ENCODE measurements around the gene GPR135.

The GPR135 gene, protein sequence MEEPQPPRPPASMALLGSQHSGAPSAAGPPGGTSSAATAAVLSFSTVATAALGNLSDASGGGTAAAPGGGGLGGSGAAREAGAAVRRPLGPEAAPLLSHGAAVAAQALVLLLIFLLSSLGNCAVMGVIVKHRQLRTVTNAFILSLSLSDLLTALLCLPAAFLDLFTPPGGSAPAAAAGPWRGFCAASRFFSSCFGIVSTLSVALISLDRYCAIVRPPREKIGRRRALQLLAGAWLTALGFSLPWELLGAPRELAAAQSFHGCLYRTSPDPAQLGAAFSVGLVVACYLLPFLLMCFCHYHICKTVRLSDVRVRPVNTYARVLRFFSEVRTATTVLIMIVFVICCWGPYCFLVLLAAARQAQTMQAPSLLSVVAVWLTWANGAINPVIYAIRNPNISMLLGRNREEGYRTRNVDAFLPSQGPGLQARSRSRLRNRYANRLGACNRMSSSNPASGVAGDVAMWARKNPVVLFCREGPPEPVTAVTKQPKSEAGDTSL

DNA sequence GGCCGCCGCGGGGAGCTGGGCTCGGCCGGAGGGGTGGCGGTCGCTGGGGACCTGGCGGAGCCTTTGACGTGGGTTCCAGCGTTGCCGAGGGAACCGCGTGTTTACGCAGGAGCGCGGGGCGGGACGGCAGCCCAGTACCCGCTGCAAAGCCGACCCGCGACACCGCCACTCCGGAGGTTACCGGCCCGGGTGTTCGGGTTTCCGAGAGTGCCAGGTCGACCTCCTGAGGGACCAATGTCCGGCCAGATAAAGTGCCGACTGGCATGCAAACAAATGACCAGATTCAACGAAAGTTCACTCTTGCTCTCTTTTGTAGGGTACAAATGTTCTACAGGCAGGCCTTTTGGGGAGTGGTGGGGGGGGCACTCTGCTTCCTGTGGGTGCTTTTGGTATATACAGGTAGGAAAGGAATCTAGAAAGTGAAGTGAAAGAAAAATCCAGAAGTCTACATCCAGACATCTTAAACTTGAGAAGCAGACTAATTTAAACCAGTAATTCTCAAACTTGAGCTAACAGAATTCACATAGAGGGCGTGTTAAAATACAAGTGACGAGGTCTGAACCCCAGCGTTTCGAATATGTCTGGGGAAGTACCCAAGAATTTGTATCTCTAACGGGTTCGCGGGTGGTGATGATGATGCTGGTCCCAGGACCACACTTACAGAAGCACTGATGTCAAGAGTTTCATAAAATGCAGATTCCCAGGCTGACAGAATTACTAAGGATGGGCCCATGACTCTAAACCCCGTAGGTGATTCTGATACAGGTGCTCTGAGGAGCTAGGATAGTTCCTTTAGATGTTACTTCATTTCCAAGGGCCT, at the start of gene GPR135:
TSS of gene GPR135 (minus strand) at position 65 of the 820 bp plus-strand sequence. CDS start 154 bp downstream, outside the sequence.
- DNase-seq (ENCODE audit: low spot score): no peak

DNA sequence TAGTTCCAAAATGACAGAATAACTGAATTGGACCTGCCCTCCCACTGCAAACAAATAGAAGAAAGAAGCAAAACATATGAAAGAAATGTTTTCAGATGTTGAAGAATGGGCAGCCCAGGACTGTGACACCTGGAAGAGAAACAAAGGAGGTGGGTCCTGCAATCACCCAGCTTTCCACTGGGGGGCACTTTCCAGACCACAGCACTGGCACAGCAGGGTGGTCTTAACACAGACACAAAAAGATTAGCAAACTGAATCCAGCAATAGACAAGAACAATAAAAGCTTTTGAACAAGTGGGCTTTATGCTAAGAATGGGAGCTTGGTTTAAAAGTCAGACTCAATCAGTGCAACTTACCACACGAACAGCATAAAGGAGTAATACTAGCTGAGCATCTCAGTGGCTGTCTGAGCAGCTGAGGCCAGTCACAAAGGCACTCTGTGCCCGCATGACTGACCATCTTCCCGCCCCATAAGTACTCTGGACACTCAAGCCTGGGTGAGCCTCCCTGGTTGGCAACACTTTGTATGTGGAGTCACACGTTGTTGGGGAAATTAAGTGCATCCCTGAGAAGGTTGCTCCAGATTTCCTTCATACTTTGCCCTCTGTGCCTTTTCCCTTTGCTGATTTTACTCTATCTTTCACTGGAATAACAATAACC, 46.9 kb upstream of the GPR135 start:
- peak; percentile 73 for DNase-seq (ENCODE audit: low spot score)

DNA sequence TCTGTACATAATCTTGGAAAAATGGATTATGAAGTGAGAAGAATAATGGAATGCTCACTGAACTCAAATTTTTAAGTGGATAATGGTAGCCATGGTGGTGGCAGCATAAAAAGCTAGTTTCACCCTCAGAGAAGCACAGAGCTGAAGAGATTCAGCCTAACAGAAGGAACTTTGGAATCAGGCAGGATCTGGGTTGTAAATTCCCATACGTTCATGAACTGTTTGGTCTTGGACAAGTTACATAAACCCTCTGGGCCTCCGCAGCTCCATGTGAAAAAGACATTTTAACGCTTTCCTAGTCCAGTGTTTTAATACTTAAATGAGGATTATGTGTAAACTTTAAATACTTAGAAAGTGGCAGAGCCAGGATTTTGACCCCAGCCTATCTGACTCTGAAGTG, 45.8 kb upstream of the GPR135 start:
- no peak for DNase-seq (ENCODE audit: low spot score)

DNA sequence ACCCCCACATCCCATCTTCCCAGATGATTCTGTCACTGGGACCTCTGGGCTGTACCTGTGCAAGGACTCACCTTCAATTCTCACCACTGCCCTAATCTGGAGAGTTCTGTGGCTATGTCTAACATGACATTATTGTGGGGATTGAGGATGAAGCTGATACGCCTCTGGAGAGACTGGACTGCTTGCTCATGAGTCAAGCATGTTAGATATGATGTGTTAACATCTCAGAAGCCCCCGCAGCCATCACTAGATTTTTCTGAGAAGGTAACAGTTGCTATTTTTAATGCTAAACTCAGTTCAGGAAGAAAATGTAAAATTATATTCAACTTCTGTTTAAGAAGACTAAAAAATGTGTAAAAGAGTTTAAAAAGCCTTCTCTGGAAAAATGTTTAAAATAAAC, 44.8 kb upstream of the GPR135 start:
- DNase-seq (ENCODE audit: low spot score): no peak

DNA sequence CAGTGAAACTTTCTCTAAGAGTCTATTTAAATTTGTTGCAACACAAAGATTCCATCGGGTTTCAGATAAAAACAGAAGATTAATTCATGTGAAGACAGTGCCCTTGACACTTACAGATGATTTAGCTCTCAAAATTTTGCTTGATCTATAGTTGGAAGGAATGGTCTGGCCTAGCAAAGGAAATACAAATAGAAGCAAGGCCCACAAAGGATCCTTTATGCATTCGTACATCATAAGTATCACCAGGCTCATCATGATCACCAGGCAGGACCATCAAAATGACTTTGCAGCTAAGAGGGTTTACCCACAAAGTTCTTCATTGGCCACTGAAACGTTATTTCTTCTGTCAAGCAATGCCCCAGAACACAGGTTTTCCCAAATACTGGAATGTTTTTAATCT, 43.9 kb upstream of the GPR135 start:
- no peak for DNase-seq (ENCODE audit: low spot score)

DNA sequence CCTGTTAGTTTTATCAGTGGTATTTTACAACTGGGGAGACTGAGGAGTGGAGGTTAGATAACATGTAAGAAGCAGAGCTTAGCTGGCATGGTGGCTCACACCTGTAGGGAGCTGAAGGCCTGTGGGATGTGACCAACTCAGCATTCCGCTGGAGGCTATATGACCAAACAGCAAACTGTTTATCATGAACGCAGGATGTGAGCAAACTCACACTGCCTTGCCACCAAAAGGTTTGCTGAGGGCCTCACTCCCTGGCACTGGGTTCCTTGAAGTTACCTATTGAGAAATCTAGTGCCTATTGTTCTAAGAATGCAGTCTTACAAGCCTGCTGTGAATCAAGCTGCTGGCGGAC, 42.5 kb upstream of the GPR135 start:
- no peak for DNase-seq (ENCODE audit: low spot score)

DNA sequence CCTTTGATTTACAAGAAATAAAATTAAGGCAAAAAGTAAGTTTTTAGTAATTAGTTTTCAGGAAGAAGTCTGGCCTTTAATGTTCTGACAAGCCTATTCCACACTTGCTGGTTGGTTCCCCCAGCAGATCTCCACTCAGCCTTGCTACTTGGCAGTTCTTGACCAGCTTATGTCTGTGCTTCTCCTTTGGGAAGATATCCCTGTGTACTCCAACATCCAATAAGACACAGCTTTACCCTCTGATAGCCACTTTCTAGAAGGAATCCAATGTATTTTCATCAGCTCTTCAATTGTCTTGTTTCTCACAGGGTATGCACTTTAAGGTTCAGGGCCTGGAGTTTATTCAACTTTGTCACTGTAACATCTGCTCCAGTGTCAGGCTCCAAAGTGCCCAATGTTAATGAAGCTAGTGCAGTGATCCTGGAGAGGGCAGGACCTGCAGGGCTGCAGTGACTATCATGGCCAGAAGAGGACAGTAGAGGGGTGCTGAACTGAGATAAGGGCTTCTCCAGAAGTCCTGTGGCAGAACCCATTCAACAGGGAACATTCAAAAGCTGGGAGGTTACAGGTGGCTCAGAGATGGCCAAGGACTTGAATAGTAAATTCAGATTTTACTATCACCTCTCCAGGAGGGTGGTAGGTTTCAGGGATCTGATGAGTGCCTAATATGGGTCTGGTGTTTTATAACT, 42.0 kb upstream of the GPR135 start:
- peak; percentile 79 for DNase-seq (ENCODE audit: low spot score)

DNA sequence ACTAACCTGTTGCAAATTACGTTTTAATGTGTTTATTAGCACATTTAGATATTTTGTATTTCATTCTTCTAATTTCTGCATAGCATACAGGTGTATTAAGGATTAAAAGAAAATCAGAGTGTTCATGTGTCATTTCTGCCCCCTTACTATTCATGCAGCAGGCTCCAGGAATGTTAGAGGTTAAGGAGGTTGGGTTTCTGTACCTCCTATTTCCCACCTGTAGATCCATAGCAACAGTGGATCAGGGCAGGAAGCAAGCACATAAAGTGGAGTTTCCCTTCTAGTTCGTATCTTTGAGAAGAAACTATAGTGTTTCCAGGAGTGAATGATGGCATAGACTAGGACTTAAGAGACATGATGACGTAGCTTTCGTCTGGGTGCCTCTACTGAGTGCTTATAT, 38.1 kb upstream of the GPR135 start:
- DNase-seq (ENCODE audit: low spot score): no peak

DNA sequence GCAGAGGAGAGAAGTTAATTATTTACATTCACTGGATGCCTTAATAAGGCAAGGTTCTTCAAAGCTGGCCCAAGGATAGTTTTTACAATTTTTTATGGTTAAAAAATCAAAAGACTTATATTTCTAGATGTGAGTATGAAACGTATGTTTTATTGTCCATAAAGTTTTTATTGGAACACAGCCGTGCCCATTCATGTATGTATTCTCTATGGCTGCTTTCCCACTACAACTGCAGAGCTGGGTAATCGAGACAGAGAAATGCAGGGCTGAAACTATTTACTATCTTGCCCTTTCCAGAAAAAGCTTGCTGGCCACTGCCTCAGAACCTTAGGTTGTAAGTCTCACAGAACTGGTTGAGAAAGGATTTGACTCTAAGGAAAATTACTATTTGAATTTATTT, 35.6 kb upstream of the GPR135 start:
- DNase-seq (ENCODE audit: low spot score): no peak

DNA sequence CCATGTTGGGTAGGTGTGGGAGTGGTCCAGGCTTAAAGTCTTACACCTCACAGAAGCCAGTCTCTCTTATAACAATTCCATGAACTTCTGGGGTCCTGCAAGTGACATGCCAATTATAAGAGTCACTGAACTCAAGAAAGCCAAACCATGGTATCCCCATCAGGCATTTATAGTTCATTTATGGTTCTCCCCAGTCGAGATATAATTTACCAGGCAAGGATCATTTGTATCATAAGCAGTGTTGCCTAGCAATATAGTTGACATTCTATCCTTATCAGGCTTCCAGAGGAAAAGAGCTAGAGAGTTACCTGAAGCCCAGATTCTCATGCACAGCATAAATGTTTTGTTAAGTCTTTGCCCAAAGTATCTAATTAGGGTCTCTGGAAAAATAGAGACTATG, 27.2 kb upstream of the GPR135 start:
- DNase-seq (ENCODE audit: low spot score): no peak

DNA sequence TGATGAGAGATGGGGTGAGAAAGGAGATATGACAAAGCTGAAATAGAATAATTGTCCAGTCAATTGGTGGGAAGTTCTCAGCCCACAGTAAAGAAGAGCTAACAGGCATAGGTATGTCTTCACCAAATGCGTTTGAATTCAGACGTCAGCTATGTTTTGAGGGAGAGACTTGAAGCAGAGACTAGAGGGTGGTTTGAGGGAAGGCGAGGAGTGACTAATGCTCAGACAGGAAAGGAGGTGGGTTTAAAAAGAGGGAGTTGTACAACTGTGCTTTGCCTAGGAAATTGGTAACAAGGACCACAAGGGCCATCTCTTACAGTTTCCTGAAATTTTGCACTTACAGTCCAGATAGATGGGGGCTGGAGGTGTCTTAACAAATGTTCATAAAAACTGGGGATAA, 25.6 kb upstream of the GPR135 start:
- no peak for DNase-seq (ENCODE audit: low spot score)

DNA sequence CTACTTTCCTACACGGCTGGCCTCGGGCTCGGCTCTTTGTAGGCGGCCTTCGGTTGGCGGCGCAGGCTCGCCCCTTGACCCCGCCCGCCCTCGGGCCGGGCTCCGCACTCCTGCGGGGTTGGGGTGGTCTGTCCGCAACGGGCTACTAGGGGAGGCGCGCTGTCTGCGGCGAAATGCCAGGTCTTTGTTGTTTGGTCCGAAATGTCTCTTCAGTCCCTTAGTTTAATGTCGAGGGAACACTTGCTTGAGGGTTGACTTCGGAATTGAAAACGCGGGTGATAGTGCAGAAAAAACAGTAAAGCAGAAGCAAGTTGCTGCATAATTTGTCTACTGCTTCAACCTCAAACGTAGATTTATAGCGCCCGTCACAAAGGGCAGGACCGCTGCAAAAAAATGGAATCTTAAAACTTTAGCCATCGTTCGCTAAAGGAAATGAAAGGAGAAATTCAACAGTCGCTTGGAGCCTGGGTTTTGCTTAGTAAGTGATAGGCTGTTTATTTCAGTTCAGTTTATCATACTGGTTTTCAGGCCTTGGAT, 19.5 kb upstream of the GPR135 start:
- no peak for DNase-seq (ENCODE audit: low spot score)

DNA sequence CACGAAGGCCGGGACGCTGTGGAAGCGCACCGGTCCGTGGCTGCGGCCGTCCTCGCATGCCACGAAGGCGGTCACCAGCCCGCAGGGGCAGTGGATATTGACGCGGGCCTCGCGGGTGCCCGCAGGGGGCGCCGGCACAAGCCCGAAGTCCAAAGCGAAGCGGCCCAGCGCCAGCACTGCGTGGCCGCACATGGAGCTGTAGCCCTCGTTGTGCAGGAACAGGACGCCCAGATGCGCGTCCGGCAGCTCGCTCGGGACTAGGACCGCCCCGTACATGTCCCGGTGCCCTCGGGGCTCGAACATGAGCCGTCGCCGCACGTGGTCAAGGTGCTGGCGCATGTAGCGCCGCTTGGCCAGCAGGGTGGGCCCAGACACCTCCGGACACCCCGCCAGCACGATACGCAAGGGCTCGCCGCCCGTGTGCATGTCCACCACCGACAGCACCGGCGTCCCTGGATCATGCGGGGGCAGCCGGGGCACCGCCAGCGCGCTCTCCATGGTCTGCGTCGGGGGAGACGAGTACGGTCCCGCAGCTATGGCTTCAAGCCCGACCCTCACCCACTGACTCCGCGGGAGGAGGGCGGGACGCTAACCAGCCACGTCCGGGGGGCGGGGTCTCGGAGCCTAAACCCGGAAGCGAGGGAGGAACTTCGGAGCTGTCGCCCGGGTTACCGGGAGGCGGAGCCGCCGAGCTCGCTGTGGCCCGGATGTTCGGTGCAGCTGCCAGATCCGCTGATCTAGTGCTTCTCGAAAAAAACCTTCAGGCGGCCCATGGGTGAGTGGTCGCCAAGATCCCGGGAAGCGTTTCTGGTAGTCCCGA, 18.8 kb upstream of the GPR135 start, which contains the start of the genes JKAMP and L3HYPDH:
TSS of gene JKAMP (plus strand) at position 699 of the 820 bp plus-strand sequence. CDS start at position 772, 73 bp downstream.
TSS of gene L3HYPDH (minus strand) at position 590 of the 820 bp plus-strand sequence. CDS start at position 498, 92 bp downstream.
- peak; percentile 98 for DNase-seq (ENCODE audit: low spot score)

DNA sequence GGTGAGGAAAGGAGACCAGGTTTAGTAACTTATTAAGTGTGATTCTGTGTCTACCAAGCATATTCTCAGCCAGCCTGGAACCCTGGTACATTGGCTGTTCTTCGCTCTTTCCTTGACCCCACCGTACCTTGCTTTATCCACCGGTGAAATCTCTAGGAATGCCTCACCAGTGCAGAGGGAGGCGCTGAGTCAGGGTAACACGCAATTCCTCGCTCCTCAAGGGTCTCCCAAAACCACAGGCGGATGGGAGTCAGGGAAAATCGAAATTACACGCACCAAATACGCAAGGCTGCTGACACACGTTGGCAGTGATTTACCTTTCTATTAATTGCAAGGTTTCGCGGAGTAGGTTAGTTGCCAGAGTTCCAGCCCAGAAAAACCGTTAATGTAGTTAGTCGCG, 18.2 kb upstream of the GPR135 start:
- DNase-seq (ENCODE audit: low spot score): no peak

DNA sequence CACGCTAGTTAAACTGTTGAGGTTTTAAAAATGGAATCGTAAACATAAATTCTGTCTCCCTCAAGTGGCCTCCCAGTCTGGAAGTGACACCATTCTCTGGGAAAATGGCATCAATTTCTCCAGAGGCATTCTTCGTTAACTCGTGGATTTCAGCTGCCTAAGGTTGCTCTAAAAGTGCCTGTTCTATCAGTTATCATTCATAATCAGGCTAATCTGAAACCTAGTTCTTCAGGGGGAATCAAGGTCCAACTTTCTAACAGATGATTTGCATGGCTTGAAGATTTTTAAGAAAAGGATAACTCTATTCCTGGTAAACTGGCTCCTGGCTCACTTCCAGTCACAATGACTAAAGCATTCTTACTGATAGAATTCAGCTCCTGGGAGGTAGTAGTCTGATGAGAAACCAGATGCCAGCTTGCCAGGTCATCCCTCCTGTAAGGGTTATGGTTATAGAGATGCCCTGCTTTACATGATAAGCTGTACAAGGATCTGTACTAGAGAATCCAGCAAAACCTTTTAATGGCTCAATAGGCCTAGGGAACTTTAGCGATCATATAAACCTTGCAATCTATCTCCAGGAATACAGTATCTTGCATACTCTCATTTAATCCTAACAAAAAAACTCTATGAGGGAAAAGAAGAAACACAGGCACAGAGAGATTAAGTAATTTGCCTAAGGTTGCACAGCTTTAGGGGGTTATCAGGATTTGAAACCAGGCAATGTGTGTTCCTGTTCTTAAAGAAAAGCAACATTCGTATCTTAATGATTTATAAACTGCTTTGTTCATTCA, 17.6 kb upstream of the GPR135 start:
- DNase-seq (ENCODE audit: low spot score): no peak

DNA sequence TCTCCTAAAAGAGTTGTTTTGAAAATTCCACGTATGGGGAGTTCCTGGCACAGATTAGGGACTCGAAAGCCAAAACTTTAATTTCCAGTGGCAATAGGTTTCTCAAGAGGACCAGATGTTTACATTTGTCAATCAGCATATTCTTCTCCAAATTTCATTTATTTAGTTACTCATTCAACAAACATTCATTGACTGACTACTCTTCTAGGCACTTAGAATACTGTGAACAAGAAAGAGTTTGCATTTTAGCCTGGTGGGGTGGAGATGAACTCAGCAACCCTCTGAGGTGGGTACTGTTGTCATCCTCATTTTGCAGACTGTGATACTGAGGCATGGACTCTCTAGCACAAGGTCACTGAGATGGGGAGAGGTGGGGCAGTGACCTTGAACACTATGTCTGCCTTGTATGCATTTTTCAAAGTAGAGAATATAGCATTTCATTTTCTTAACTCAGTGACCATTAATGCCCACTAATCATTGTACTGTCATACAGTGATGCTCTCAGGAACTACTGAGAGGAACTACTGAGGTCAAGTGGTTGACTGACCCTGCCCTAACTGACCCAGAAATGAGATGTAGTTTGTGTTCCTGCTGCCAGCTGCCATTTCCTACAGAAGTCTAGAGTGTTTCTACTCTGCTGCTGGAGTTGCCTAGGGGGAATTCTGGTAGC, 16.8 kb upstream of the GPR135 start:
- DNase-seq (ENCODE audit: low spot score): no peak

DNA sequence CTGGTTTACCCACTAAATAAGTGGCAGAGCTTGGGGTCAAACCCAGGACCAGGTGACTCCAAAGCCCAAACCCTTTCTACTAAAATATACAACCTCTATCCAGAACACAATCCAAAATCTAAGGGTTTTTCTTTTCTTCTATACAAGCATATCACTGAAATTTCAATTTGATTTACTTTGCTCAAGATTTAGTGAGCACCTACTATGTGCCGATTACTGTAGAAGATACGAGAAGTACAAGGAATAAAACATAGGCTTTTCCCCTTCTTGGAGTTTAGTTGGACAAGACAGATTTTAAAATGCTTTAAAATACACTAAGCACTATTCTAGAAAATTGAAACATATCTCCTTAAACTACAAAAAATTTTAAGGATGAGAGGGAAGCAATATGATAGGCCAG, 16.2 kb upstream of the GPR135 start:
- no peak for DNase-seq (ENCODE audit: low spot score)

DNA sequence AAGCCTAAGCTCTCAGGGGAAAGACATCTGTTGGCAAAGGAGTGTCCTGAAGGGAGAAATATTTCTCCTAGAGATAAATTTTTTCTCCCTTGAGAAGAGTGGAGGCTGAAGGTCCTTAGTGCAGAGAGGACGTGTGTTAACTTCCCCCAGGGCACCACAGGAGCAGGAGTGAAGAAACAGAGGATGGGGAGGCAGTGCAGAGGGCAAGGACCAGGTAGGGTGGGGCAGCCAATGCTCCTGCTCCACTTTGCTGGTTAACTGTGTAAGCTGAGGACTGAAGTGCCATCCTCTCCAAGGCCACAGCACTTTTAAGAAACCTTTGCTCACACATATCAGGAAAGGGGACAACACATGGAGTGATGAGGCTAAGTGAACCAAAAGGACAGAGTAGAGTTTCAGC, 15.0 kb upstream of the GPR135 start:
- no peak for DNase-seq (ENCODE audit: low spot score)

DNA sequence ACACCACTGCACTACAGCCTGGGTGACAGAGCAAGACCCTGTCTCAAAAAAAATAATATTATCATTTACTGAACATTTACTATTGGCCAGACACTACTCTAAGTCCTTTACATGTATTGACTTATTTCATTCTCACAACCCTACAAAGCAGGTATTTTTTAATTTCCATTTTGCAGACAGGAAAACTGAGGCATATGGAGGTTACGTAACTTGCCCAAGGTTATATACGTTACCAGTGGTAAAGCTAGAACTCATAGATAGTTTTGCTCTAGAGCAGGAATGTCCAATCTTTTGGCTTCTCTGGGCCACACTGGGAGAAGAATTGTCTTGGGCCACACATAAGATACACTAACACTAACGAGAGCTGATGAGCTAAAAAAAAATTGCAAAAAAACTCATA, 13.4 kb upstream of the GPR135 start:
- no peak for DNase-seq (ENCODE audit: low spot score)

All from ecto neural progenitor cell (in vitro differentiated cells).